Cardiac muscle cell (in vitro differentiated cells and primary cell): Measurements from ENCODE around the gene CEP85L. TPM values are rescaled to one million over a fixed set of nuclear protein-coding genes. Genes with fewer than 3 reads are reported as not detected.

ENCODE experiments used
- DNase-seq, 2 donors: peaks; one replicate each; pipeline versions ENCODE4 v3.0.0 to v3.0.0-alpha.2; 2010 to 2017; ENCODE audit warnings: low read depth in 1 of 2, low spot score in 1 of 2
- H3K27ac ChIP-seq: fragments of 200-600 bp; sonication (generic); 2 replicates; pipeline ENCODE4 v1.5.1; 2016
- H3K27me3 ChIP-seq: fragments of 200-600 bp; sonication (generic); 2 replicates; pipeline ENCODE4 v1.6.0; 2016; ENCODE audit warnings: control low read depth
- H3K36me3 ChIP-seq: fragments of 200-600 bp; sonication (generic); 2 replicates; pipeline ENCODE4 v1.5.1; 2016; ENCODE audit warnings: control low read depth
- H3K4me1 ChIP-seq: fragments of 200-600 bp; sonication (generic); 2 replicates; pipeline ENCODE4 v1.8.1; 2017; ENCODE audit warnings: low read depth, mild to moderate bottlenecking, mixed run types
- H3K4me3 ChIP-seq: fragments of 200-600 bp; sonication (generic); 2 replicates; pipeline ENCODE4 v1.5.1; 2016; ENCODE audit warnings: mild to moderate bottlenecking
- H3K9me3 ChIP-seq: fragments of 200-600 bp; sonication (generic); 2 replicates; pipeline ENCODE4 v1.5.1; 2017; ENCODE audit warnings: low read depth, mild to moderate bottlenecking, control low read depth
- CTCF ChIP-seq: IDR thresholded peaks from 2 replicates; pipeline ENCODE4 v1.5.1; 2012; ENCODE audit warnings: low read depth, mild to moderate bottlenecking, low read length
- polyA plus RNA-seq: library from polyadenylated mRNA; unstranded; fragments of >200 nt; fragmentation: Nextera tagmentation; extraction: Ambion mirVana; gene quantifications from 2 replicates; pipeline ENCODE4 v1.2.1, GENCODE V29; 2016
- total RNA-seq: library from RNA; depleted of rRNA; stranded (reverse); fragments of >200 nt; gene quantifications from 2 replicates; pipeline ENCODE4 v1.2.3, GENCODE V29; 2016

The CEP85L gene
- total and polyA plus RNA-seq, 2 experiments from 2014 or later = 7.9 to 20.0 TPM

DNA sequence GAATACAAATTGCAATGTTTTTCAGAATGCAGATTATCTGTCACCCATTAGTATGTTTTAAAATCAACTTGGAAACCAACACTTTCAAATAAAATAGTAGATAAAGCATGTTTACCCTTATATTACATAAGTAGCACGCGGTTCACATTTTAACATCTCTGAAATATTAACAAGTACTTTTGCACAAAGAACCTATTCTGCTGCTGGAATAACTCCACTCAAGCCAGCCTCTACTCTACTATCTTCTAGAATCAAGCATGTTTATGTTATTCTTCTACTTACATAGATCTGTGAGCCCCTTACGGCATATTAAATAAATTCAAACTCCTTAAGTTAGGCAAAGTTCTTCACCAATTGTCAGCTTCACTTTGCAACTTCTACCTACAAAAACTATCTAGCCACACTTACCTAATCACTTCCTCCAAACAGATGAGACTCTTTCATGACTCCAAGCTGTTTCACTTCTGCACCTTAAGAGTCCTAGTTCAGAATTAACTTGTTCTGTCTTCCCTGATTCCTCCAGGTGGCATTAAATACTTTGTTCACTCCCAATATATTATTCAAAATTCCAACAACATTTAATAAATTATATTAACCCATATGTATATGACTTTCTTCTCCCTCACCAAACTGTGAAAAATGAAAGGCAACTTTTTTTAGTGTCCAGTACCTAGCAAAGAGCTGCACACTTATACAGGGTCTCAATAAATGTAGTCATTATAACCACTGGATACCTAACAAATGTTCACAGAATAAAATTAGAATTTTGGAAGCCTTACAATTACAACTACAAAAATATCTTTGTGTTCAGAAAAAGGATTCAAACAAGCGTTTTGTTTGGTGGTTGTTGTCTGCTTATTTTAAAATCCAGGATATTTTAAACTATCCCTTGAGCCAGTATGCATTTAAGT is 12.1 kb downstream of the CEP85L start:
- DNase-seq = no peak
- H3K27me3 ChIP-seq = no peaks in the 10 kb centered on the region
- H3K4me1 ChIP-seq = peaks cover 6% of the 10 kb centered on the region
- no peak overlapping the region for H3K27ac ChIP-seq
- H3K36me3 ChIP-seq = no peaks in the 10 kb centered on the region
- H3K9me3 ChIP-seq = no peaks in the 10 kb centered on the region
- H3K4me3 ChIP-seq = no peak overlapping the region
- TF ChIP-seq CTCF = no peak

DNA sequence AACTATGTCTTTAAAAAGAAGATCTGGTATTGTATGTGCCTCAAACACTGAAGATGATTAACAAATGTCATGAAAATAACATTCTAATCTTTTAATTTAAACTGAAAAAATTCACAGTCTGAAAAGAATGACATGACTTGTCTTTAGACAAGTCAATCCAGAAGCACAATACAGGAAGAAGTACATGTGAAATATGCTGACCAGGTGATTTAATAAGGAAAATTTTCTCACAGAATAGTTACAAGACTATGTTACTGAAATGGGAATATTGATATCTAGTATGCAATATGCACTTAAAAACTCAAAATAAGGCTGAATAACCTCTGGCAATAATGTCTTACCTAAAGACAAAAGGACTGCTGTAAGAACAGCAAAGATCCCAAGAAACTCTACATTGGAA is 13.1 kb downstream of the CEP85L start:
- Histone ChIP-seq H3K27ac (no peak overlapping the region), H3K4me1 (peaks cover 6% of the 10 kb centered on the region), H3K4me3 (no peak overlapping the region), H3K9me3 (no peaks in the 10 kb centered on the region), H3K36me3 (no peaks in the 10 kb centered on the region), H3K27me3 (no peaks in the 10 kb centered on the region)
- DNase-seq = no peak
- no peak for TF ChIP-seq CTCF

GRCh38 chr6:118635909-118636735 is 15.3 kb downstream of the CEP85L start:
- no peaks in the 10 kb centered on the region for H3K9me3 ChIP-seq
- H3K4me1 ChIP-seq = peaks cover 1% of the 10 kb centered on the region
- H3K27ac ChIP-seq = no peak overlapping the region
- no peak overlapping the region for H3K4me3 ChIP-seq
- H3K27me3 ChIP-seq = no peaks in the 10 kb centered on the region
- H3K36me3 ChIP-seq = no peaks in the 10 kb centered on the region
- TF ChIP-seq CTCF = no peak
- DNase-seq = no peak

DNA sequence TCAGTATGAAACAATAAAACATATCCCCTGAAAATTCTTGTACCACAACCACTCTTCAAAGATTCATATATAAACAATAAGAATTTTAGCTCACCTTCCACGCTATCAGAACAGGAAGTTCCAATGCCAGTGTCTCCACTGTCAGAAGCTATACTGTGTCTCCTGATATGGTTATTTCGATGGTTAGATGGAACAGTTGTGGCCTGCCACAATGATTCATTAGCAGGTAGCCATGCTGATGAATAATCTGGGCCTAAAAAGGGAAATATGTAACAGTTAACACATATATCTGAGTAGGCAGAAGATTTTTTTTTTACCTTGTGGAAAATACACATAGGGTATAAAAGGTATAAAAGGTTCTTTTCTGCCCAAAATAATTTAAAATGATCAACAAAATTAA is 19.0 kb downstream of the CEP85L start:
- Histone ChIP-seq H3K4me3 (no peak overlapping the region), H3K27me3 (no peaks in the 10 kb centered on the region), H3K9me3 (no peaks in the 10 kb centered on the region), H3K4me1 (no peaks in the 10 kb centered on the region), H3K27ac (no peak overlapping the region), H3K36me3 (no peaks in the 10 kb centered on the region)
- no peak for TF ChIP-seq CTCF
- DNase-seq = no peak

GRCh38 chr6:118630923-118631322 is 20.5 kb downstream of the CEP85L start:
- no peak overlapping the region for H3K4me3 ChIP-seq
- no peaks in the 10 kb centered on the region for H3K4me1 ChIP-seq
- DNase-seq = no peak
- no peak overlapping the region for H3K27ac ChIP-seq
- H3K9me3 ChIP-seq = no peaks in the 10 kb centered on the region
- no peaks in the 10 kb centered on the region for H3K36me3 ChIP-seq
- TF ChIP-seq CTCF = no peak
- no peaks in the 10 kb centered on the region for H3K27me3 ChIP-seq
